ENCODE results near the gene BICRAL.

DNA sequence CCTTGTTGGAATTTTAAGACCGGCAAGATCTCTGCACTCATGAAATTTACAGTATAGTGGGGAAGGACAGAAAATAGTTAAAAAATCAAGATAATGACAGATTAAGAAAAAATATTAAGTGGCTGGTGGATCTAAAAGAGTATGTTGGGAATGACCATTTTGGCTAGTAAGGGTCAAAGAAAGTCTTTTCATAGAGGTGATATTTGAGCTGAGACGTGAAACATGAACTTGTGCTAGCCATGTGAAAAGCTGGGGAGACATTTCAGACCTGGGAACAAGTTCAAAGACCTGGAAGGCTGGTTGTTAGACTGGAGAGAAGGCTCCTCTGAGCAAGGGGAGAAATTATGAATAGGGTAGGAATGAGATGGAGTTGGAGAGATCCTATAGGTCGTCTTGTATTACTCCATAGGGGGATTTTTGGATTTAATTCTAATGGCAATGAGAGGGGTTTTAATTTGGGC lies 4.7 kb downstream of the BICRAL start:
- TF ChIP-seq, protein P1, sequence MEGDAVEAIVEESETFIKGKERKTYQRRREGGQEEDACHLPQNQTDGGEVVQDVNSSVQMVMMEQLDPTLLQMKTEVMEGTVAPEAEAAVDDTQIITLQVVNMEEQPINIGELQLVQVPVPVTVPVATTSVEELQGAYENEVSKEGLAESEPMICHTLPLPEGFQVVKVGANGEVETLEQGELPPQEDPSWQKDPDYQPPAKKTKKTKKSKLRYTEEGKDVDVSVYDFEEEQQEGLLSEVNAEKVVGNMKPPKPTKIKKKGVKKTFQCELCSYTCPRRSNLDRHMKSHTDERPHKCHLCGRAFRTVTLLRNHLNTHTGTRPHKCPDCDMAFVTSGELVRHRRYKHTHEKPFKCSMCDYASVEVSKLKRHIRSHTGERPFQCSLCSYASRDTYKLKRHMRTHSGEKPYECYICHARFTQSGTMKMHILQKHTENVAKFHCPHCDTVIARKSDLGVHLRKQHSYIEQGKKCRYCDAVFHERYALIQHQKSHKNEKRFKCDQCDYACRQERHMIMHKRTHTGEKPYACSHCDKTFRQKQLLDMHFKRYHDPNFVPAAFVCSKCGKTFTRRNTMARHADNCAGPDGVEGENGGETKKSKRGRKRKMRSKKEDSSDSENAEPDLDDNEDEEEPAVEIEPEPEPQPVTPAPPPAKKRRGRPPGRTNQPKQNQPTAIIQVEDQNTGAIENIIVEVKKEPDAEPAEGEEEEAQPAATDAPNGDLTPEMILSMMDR (IDR thresholded peaks at IDR 0.05) = no peak
- TF ChIP-seq POLR2A (IDR thresholded peaks at IDR 0.05) = no peak

Data from right lobe of liver (tissue), 4 donors.